ENCODE measurements around the gene NR2E3. TPM values are rescaled to one million over a fixed set of nuclear protein-coding genes. Genes with fewer than 3 reads are reported as not detected.

NR2E3 gene
- total RNA-seq, 1 experiment from 2014 or later, result 0.31 TPM

DNA sequence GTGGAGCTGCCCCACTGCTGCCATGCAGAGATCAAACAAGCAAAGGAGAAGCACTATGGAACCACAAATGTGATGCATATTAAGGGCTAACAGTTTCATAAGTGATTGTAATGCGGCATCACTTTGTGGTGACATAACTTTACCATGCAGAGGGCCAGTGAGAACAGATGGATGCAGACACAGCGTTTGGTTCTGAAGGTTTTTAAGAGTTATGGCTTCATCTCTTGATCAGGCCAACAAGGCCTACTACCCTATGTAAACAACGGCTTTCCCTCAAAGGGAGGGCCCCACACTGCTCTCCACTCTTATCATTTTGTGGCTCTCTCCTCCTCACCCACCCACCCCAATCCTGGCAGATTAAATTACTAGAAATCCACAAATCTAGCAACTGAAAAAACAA lies 13.4 kb downstream of the NR2E3 start:
- Histone ChIP-seq H3K27me3 (ENCODE audit: insufficient read depth, low read length) (no peaks in the 10 kb centered on the region), H2AK5ac (ENCODE audit: insufficient read length, low read length) (no peak overlapping the region), H4K5ac (ENCODE audit: insufficient read length, low read depth, low read length) (no peak overlapping the region), H2BK12ac (ENCODE audit: insufficient read length, low read depth, low read length) (no peak overlapping the region), H4K91ac (ENCODE audit: insufficient read length, low read depth, low read length) (no peak overlapping the region), H2BK120ac (ENCODE audit: low read depth, low read length, poor library complexity, severe bottlenecking) (no peak overlapping the region), H3K23ac (ENCODE audit: insufficient read length, low read depth, low read length) (no peak overlapping the region), H3K4me1 (ENCODE audit: insufficient read depth, low read length) (no peaks in the 10 kb centered on the region), H3K4ac (ENCODE audit: low read depth, low read length) (no peak overlapping the region), H2AFZ (ENCODE audit: low read length) (no peak overlapping the region), H3K56ac (ENCODE audit: insufficient read length, low read depth, low read length) (no peak overlapping the region), H3K23me2 (ENCODE audit: insufficient read length, low read depth, low read length, poor library complexity, severe bottlenecking) (no peaks in the 10 kb centered on the region), H3K27ac (ENCODE audit: insufficient read length, low read depth, low read length) (no peak overlapping the region), H3K14ac (ENCODE audit: insufficient read depth, low read length) (no peak overlapping the region), H2BK20ac (ENCODE audit: low read depth, low read length, poor library complexity, severe bottlenecking) (no peak overlapping the region), H2BK15ac (ENCODE audit: low read depth, low read length) (no peak overlapping the region), H3T11ph (ENCODE audit: low read length) (no peak overlapping the region), H3K18ac (ENCODE audit: insufficient read length, low read depth, low read length) (no peak overlapping the region), H3K79me1 (ENCODE audit: insufficient read depth, low read depth, low read length, poor library complexity, severe bottlenecking) (no peaks in the 10 kb centered on the region), H3K9ac (ENCODE audit: extremely low read depth, insufficient read length, low read length) (no peak overlapping the region), H3K79me2 (ENCODE audit: insufficient read depth, low read length) (no peaks in the 10 kb centered on the region), H4K20me1 (ENCODE audit: control insufficient read depth, insufficient read depth, insufficient read length) (no peaks in the 10 kb centered on the region), H4K8ac (replicated peaks; ENCODE audit: insufficient read length, low read depth, low read length) (no peak overlapping the region), H3K4me2 (ENCODE audit: insufficient read depth, insufficient read length, low read length) (no peak overlapping the region), H2BK5ac (ENCODE audit: insufficient read length, low read length) (no peak overlapping the region), H3K9me3 (ENCODE audit: control insufficient read depth, low read depth, low read length) (no peaks in the 10 kb centered on the region)
- no peak for DNase-seq
- no peaks in the 10 kb centered on the region for H3K27me3 Mint-ChIP-seq (ENCODE audit: low read depth)
- H3K9me3 Mint-ChIP-seq, result peaks cover 8 to 19% of the 10 kb centered on the region in 2 experiments; a peak in 4 of 5 replicates
- TF ChIP-seq, protein P1, sequence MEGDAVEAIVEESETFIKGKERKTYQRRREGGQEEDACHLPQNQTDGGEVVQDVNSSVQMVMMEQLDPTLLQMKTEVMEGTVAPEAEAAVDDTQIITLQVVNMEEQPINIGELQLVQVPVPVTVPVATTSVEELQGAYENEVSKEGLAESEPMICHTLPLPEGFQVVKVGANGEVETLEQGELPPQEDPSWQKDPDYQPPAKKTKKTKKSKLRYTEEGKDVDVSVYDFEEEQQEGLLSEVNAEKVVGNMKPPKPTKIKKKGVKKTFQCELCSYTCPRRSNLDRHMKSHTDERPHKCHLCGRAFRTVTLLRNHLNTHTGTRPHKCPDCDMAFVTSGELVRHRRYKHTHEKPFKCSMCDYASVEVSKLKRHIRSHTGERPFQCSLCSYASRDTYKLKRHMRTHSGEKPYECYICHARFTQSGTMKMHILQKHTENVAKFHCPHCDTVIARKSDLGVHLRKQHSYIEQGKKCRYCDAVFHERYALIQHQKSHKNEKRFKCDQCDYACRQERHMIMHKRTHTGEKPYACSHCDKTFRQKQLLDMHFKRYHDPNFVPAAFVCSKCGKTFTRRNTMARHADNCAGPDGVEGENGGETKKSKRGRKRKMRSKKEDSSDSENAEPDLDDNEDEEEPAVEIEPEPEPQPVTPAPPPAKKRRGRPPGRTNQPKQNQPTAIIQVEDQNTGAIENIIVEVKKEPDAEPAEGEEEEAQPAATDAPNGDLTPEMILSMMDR (conservative IDR thresholded peaks at IDR 0.05), result no peak
- WGBS (ENCODE audit: extremely low coverage, insufficient read length, low lambda C conversion rate), result no CpG with 5 or more reads among the region's 3 CpGs
- peaks cover 25 to 34% of the 10 kb centered on the region in 2 experiments for H3K4me1 Mint-ChIP-seq
- peaks cover 24 to 38% (median 33%) of the 10 kb centered on the region in 3 experiments for H3K36me3 Mint-ChIP-seq (ENCODE audit: insufficient read depth in 1 of 3, low read depth in 3 of 3)
- H3K4me3 Mint-ChIP-seq, result no peak overlapping the region
- peak overlapping the region in 1 of 3 experiments; percentile 61; a peak in 1 of 7 replicates for H3K27ac Mint-ChIP-seq
